KOPT-K1 (cell line): ENCODE data around the gene MOCS1.

Source experiments
- H3K27ac ChIP-seq: fragments of 200-600 bp; sonication (generic); 2 replicates; pipeline ENCODE4 v1.5.1; 2016; ENCODE audit warnings: antibody characterized with exemption, mild to moderate bottlenecking, low read depth, low read length; ENCODE audit not compliant: poor library complexity, severe bottlenecking
- H3K36me3 ChIP-seq: fragments of 200-600 bp; sonication (generic); 2 replicates; pipeline ENCODE4 v1.5.1; 2017; ENCODE audit warnings: antibody characterized with exemption, mild to moderate bottlenecking, low read length, moderate library complexity; ENCODE audit not compliant: insufficient read depth
- H3K9me3 ChIP-seq: fragments of 200-600 bp; sonication (generic); 2 replicates; pipeline ENCODE4 v1.5.1; 2017; ENCODE audit warnings: antibody characterized with exemption, low read length, mild to moderate bottlenecking; ENCODE audit not compliant: insufficient read depth, poor library complexity, severe bottlenecking

The MOCS1 gene

GRCh38 chr6:39923394-39923793, 10.9 kb downstream of the MOCS1 start:
- peaks cover 41% of the 10 kb centered on the region for H3K36me3 ChIP-seq
- H3K27ac ChIP-seq, result peak overlapping the region; percentile 87
- no peaks in the 10 kb centered on the region for H3K9me3 ChIP-seq

DNA sequence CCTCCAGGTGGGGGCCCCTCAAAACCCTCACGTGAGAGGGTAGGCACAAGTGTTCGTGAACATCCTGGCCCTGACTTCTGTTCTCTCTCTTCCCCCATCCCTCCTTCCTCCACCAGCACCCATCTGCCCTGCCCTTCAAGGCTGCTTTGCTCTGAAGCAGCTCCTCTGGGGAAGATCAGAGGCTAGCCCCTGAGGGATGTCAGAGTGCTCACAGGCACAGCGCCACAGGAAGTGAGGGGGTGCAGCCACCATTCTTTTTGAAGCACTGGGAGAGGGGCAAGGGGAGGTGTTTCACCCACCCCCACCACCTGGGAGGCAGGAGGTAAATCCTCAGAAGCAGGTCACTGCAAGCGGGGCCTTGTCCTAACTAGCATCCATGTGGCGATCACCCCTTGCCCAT, 11.4 kb downstream of the MOCS1 start:
- H3K36me3 ChIP-seq, result peaks cover 46% of the 10 kb centered on the region
- H3K9me3 ChIP-seq, result no peaks in the 10 kb centered on the region
- peak overlapping the region; percentile 87 for H3K27ac ChIP-seq

- Histone ChIP-seq H3K9me3 (no peaks in the 10 kb centered on the region), H3K27ac (no peak overlapping the region), H3K36me3 (peaks cover 59% of the 10 kb centered on the region)
Observed at GRCh38 chr6:39920157-39920556, 14.1 kb downstream of the MOCS1 start.

DNA sequence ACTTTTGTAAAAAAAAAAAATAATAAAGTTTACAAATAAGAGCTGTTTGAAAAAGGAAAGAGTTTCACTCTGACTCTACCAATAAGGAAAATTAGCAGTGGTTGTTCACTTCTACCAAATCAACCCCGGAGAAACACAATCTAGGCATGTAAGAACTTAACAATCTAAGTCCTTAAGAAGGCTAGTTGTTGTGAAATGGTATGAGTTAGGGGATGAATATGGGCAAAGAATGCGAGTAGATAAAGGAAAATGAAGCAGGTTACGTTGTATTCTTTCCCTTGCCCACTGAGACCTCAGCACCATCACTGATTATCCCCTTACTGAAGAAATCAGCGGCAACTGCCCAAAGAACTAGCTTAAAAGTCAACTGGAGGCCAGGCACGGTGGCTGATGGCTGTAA, 15.4 kb downstream of the MOCS1 start:
- Histone ChIP-seq H3K9me3 (no peaks in the 10 kb centered on the region), H3K36me3 (peaks cover 61% of the 10 kb centered on the region)

GRCh38 chr6:39917981-39918380, 16.3 kb downstream of the MOCS1 start:
- Histone ChIP-seq H3K9me3 (no peaks in the 10 kb centered on the region), H3K27ac (no peak overlapping the region), H3K36me3 (peaks cover 69% of the 10 kb centered on the region)

More for the DNA sequence above, 15.4 kb downstream of the MOCS1 start:
- H3K27ac ChIP-seq, result no peak overlapping the region

- Histone ChIP-seq H3K36me3 (peaks cover 75% of the 10 kb centered on the region), H3K9me3 (no peaks in the 10 kb centered on the region), H3K27ac (no peak overlapping the region)
Observed at GRCh38 chr6:39917329-39917728, 16.9 kb downstream of the MOCS1 start.

GRCh38 chr6:39915866-39916265, 18.4 kb downstream of the MOCS1 start:
- H3K36me3 ChIP-seq, result peaks cover 72% of the 10 kb centered on the region
- H3K9me3 ChIP-seq, result no peaks in the 10 kb centered on the region
- H3K27ac ChIP-seq, result no peak overlapping the region

- Histone ChIP-seq H3K9me3 (no peaks in the 10 kb centered on the region), H3K36me3 (peaks cover 77% of the 10 kb centered on the region), H3K27ac (no peak overlapping the region)
Observed at GRCh38 chr6:39914239-39914638, 20.0 kb downstream of the MOCS1 start.

GRCh38 chr6:39913391-39913916, 20.8 kb downstream of the MOCS1 start:
- peaks cover 82% of the 10 kb centered on the region for H3K36me3 ChIP-seq
- no peaks in the 10 kb centered on the region for H3K9me3 ChIP-seq
- H3K27ac ChIP-seq, result no peak overlapping the region

DNA sequence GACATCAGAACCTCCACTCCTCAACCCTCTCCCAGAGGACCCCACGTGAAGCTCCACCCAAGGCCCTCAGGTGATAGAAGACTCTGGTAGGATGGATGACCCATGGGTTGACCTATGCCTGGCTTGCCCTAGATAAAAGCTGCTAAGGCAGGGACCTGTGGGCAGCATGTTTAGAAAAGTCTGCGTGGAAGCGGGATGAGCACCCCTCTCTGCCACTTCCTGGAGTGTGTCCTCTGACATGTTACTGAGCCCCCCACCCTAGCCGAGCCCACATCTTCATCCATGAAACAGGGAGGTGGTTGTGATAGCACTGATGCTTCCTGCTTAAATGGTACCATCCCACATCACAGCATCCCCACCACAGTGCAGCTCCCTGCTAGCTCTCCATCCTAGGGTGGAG, 21.8 kb downstream of the MOCS1 start:
- H3K36me3 ChIP-seq, result peaks cover 83% of the 10 kb centered on the region
- H3K27ac ChIP-seq, result no peak overlapping the region
- no peaks in the 10 kb centered on the region for H3K9me3 ChIP-seq

- H3K9me3 ChIP-seq, result no peaks in the 10 kb centered on the region
- peaks cover 79% of the 10 kb centered on the region for H3K36me3 ChIP-seq
- peak overlapping the region; percentile 40 for H3K27ac ChIP-seq
Observed at GRCh38 chr6:39911513-39912125, 22.6 kb downstream of the MOCS1 start.

DNA sequence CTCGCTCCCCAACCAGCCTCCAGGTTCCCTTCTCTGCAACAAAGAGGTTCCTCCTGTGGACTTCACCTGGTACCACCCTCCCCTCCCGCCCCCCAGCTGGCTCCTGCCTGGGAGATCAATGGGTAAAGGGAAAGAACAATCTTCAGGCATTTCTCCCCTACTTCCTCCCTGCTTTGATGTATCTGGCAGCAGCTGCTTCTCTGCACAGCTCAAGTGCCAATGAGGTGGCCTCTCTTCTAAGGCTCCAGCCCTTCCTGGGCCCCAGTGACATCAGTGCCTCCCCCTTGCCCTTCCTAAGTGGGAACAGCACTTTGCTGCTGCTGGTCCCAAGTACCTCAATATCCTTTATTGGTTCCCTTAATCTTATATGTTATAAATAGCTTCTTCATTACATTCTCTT, 23.5 kb downstream of the MOCS1 start:
- peaks cover 78% of the 10 kb centered on the region for H3K36me3 ChIP-seq
- H3K9me3 ChIP-seq, result no peaks in the 10 kb centered on the region
- peak overlapping the region; percentile 42 for H3K27ac ChIP-seq

GRCh38 chr6:39910164-39910563, 24.1 kb downstream of the MOCS1 start:
- Histone ChIP-seq H3K9me3 (no peaks in the 10 kb centered on the region), H3K36me3 (peaks cover 76% of the 10 kb centered on the region), H3K27ac (peak overlapping the region; percentile 42)

- H3K36me3 ChIP-seq, result peaks cover 73% of the 10 kb centered on the region
- no peaks in the 10 kb centered on the region for H3K9me3 ChIP-seq
- H3K27ac ChIP-seq, result peak overlapping the region; percentile 42
Observed at GRCh38 chr6:39909701-39910100, 24.6 kb downstream of the MOCS1 start.

GRCh38 chr6:39908838-39909583, 25.3 kb downstream of the MOCS1 start:
- peaks cover 66% of the 10 kb centered on the region for H3K36me3 ChIP-seq
- no peak overlapping the region for H3K27ac ChIP-seq
- H3K9me3 ChIP-seq, result no peaks in the 10 kb centered on the region
